Stimulated activated effector memory CD8-positive, alpha-beta T cell treated with anti-CD3 and anti-CD28 coated beads, Interleukin-12 subunit alpha, Interleukin-12 subunit beta, amount 100 ng/mL, for 72 hours (primary cell): ENCODE data around the gene OSBPL10.
A peak's percentile ranks its signal among the peaks of the same experiment; 100 is the strongest.
"Not testable (repeated sequence)": the region's sequence is repeated elsewhere in the genome, so short reads cannot be mapped to it uniquely, and the experiment has no call there.

Experiments used
- ATAC-seq: fragments of 150-1000 bp; cut with Tn5 transposase; 2 replicates; pipeline ENCODE4 v1.10.0; 2021
- DNase-seq, 2 donors: peaks; one replicate each; pipeline ENCODE4 v3.0.0; 2021 to 2022; ENCODE audit warnings: low spot score in 2 of 2
- H3K27ac Mint-ChIP-seq: one replicate; pipeline ENCODE4 v1.8.0; 2022; ENCODE audit warnings: mild to moderate bottlenecking, mixed read lengths
- H3K36me3 Mint-ChIP-seq: one replicate; pipeline ENCODE4 v1.8.0; 2022; ENCODE audit warnings: mild to moderate bottlenecking, mixed read lengths
- H3K4me1 Mint-ChIP-seq: one replicate; pipeline ENCODE4 v1.8.0; 2022; ENCODE audit warnings: mixed read lengths
- H3K4me3 Mint-ChIP-seq: one replicate; pipeline ENCODE4 v1.8.0; 2022; ENCODE audit warnings: mild to moderate bottlenecking, mixed read lengths
- H3K9me3 Mint-ChIP-seq: one replicate; pipeline ENCODE4 v1.8.0; 2022; ENCODE audit warnings: mixed read lengths

OSBPL10 gene

DNA sequence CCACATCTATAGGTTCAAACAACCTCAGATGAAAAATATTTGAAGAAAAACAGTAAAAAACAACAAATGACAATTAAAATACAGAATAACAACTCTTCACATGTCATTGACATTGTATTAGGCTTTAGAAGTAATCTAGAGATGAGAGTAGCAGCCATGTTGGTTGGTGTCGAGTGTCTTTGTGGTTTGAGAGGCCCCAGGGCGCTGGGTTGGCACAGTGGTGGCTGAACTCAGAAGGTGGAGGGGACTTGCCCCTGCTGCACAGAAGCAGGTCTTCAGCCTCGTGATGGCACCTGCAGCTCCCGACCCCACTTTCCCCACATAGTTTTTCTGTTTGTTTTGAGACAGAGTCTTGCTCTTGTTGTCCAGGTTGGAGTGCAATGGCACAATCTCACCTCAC is 187.2 kb downstream of the OSBPL10 start:
- no peak overlapping the region for H3K27ac Mint-ChIP-seq
- ATAC-seq, result no peak
- no peaks in the 10 kb centered on the region for H3K4me1 Mint-ChIP-seq
- no peak for DNase-seq
- H3K36me3 Mint-ChIP-seq, result no peaks in the 10 kb centered on the region
- no peak overlapping the region for H3K4me3 Mint-ChIP-seq
- H3K9me3 Mint-ChIP-seq, result no peaks in the 10 kb centered on the region

DNA sequence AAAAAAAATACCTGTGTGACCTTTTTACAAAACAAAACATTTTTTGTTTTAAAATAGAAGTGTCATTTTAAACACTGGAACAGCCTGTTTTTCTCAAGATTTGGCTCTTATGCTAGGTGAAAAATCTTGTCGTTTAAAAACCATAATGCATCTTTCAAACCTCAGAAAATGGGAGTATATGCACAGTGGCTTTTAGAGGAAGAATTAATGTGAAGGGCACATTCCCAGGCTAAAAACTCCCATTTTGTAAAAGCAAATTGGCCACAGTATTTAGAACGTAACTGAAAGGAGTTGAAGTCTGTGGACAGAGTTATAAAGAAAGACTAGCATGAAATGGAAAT is 190.0 kb downstream of the OSBPL10 start:
- ATAC-seq (no peak), DNase-seq (no peak)
- Mint-ChIP-seq H3K27ac (no peak overlapping the region), H3K4me1 (no peaks in the 10 kb centered on the region), H3K4me3 (no peak overlapping the region), H3K36me3 (no peaks in the 10 kb centered on the region), H3K9me3 (no peaks in the 10 kb centered on the region)

DNA sequence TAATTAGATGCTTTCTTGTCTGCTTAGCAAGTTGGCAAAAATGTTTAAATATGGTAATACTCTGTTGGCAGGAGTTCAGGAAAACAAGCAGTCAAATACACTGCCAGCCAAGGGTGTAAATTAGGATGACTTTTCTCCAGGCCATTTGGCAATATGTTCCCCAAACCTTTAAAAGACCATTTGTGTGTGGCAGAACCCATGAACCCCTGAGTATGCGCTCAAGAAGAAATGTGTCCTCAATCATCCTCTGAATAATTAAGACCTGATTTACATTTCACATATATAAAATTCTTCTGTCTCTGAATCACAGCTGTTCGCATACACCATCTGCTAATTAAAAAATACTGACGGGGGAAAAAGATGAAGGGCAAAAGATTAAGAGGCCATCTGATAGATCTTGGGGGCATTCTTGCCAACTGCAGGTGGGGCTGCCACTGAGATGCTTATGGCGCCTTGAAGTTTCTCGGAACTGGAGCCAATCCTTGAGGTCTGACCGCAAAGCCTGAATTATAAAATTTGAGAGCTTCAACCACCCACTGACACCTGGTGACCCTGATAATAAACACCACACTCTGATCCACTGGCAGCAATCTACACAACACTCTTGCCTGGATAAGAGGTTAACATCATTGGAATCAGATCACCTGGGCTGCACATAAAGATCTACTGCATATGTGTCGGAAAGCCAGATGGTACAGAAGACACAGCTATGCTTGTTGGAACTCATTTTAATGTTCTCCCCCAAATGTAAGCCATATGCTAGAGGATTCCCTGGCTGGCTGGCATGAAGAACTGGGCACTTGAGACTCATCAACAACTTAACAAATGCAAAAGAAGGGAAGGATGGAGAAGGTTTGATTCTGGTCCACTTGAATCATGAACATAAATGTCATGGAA is 190.6 kb downstream of the OSBPL10 start:
- DNase-seq, result no peak
- ATAC-seq, result no peak
- Mint-ChIP-seq H3K27ac (no peak overlapping the region), H3K4me1 (no peaks in the 10 kb centered on the region), H3K36me3 (no peaks in the 10 kb centered on the region), H3K4me3 (no peak overlapping the region), H3K9me3 (no peaks in the 10 kb centered on the region)

DNA sequence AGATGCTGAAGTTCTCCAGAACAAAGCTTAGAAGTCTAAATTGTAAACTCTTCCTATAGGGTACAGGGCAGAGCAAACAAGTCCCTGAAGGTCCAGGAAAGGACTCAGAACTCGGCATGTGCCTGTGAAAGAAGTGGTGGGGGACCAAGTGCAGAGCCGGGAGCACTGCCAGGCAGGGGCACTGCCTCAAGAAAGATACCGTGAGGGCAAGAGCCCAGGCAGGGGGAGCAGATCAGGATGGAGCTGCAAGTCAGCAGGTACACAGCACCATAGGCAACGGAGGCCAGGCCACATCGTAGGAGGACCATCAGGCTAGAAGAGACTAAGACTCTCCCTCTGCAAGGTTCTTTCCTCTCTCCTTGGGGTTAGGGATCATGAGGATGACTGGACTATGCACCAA is 191.6 kb downstream of the OSBPL10 start:
- Mint-ChIP-seq H3K27ac (no peak overlapping the region), H3K4me3 (no peak overlapping the region), H3K36me3 (no peaks in the 10 kb centered on the region), H3K4me1 (no peaks in the 10 kb centered on the region), H3K9me3 (no peaks in the 10 kb centered on the region)
- DNase-seq, result no peak
- no peak for ATAC-seq

DNA sequence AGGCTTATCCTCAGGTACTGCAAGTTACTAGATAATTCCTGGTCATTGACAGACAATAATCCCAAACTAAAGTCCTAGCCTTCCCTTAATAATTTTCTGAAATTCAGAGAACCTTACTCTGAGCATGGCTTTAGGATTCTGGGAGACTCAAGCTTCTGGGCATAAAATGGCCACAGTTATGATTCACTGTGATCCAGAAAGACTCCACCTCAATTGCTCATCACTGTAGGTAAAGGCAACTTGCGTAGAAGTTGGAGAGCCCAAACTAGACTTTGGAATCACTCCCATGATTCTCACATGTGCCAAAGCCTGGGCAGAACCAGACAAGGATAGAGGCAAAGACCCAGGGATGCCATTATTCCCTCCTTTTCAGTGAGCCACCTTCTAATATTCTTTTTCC is 195.3 kb downstream of the OSBPL10 start:
- ATAC-seq, result no peak
- no peak overlapping the region for H3K27ac Mint-ChIP-seq
- H3K4me3 Mint-ChIP-seq, result no peak overlapping the region
- no peaks in the 10 kb centered on the region for H3K36me3 Mint-ChIP-seq
- H3K4me1 Mint-ChIP-seq, result no peaks in the 10 kb centered on the region
- H3K9me3 Mint-ChIP-seq, result no peaks in the 10 kb centered on the region
- no peak for DNase-seq

DNA sequence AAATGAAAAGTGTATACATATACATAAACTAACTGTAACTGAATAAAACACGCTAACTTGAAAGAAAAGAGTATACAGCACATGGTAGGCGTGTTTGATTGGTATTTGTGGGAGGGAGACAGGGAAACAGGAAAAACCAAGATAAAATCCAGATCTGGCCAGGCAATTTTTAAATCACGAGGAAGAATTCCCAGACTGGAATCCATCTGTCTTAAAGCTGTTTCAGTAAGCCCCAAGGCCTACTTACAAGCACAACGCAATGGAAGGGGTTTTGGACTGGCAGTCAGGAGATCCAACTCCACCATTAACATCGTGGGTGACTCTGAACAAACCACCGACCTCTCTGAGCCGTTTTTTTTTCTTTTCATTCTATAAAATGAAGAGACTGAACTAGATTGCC is 195.8 kb downstream of the OSBPL10 start:
- H3K27ac Mint-ChIP-seq, result no peak overlapping the region
- H3K36me3 Mint-ChIP-seq, result no peaks in the 10 kb centered on the region
- no peak for DNase-seq
- no peak overlapping the region for H3K4me3 Mint-ChIP-seq
- no peaks in the 10 kb centered on the region for H3K4me1 Mint-ChIP-seq
- H3K9me3 Mint-ChIP-seq, result no peaks in the 10 kb centered on the region
- ATAC-seq, result no peak

DNA sequence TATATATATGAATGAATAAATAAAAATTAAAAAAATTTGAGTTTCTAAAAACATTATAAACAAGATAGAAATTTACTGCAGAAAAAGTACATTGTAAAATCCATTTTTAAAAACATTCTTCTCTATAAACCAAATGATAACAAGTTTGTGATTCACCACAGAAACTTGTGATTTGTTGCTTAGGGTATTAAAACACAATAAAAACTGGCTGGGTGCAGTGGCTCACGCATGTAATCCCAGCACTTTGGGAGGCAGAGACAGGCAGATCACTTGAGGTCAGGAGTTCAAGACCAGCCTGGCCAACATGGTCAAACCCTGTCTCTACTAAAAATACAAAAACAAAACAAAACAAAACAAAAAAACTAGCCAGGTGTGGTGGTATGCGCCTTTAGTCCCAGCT is 197.2 kb downstream of the OSBPL10 start:
- H3K36me3 Mint-ChIP-seq, ATAC-seq, H3K27ac Mint-ChIP-seq, DNase-seq, H3K9me3 Mint-ChIP-seq, H3K4me3 Mint-ChIP-seq, H3K4me1 Mint-ChIP-seq: not testable (repeated sequence)

DNA sequence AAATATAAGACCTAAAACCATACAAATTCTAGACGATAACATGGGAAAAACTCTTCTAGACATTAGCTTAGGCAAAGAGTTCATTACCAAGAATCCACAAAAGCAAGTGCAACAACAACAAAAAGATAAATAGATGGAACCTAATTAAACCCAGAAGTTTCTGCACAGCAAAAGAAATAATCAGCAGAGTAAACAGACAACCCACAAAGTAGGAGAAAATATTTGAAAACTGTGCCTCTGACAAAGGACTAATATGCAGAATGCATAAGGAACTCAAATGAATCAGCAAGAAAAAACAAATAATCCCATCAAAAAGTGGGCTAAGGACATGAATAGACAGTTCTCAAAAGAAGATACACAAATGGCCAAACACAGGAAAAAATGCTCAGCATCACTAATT is 198.8 kb downstream of the OSBPL10 start:
- H3K9me3 Mint-ChIP-seq, H3K4me1 Mint-ChIP-seq, H3K27ac Mint-ChIP-seq, ATAC-seq, H3K4me3 Mint-ChIP-seq, H3K36me3 Mint-ChIP-seq, DNase-seq: not testable (repeated sequence)

DNA sequence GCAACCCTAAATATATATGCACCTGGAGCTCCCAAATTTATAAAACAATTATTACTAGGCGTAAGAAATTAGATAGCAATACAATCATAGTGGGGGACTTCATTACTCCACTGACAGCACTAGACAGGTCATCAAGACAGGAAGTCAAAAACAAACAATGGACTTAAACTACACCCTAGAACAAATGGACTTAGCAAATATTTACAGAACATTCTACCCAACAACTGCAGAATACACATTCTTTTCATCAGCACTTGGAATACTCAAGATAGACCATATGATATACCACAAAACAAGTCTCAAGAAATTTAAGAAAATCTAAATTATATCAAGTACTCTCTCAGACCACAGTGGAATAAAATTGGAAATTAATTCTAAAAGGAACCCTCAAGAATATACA is 201.5 kb downstream of the OSBPL10 start:
- ATAC-seq (no peak), DNase-seq (no peak)
- Mint-ChIP-seq H3K27ac (no peak overlapping the region), H3K4me3 (no peak overlapping the region), H3K9me3 (no peaks in the 10 kb centered on the region), H3K4me1 (peaks cover 5% of the 10 kb centered on the region), H3K36me3 (no peaks in the 10 kb centered on the region)

DNA sequence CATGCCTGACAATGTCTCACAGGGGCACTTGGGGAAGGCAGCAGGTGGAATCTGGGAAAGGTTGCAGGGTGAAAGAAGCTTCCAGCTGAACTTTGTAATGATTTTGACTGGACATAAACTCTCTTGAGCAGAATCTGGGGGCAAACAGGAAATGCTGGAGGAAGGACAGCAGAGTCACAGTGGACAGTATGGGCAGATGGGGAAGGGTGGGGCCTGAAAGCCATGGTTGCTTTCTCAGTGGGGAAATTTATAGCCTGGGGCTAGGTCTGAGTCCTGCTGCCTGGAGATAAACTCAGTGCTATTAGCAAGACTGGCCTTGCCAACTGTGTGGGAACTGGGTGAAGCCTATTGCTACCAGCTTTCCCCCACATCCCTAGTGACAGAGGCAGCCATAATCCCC is 203.2 kb downstream of the OSBPL10 start:
- no peak overlapping the region for H3K4me3 Mint-ChIP-seq
- H3K36me3 Mint-ChIP-seq, result no peaks in the 10 kb centered on the region

DNA sequence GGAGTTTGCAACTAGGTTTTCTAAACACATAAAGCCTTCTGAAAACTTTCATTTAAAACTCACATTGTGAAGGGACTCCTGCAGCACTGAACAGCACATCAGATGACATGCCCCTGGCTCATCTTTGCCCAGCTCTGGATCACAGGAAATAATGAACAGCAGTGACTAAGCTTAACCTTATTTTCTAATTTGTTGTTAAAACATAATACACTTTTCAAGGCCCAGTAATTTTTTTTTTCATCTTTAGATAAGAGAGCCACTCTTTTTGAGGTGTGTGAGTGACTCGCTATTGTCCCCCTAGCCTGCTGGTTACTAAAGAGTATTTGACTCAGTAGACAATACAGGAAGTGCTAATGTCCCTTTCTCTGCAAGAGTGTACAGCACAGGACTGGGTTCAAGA is 204.0 kb downstream of the OSBPL10 start:
- Mint-ChIP-seq H3K9me3 (no peaks in the 10 kb centered on the region), H3K36me3 (no peaks in the 10 kb centered on the region), H3K27ac (no peak overlapping the region), H3K4me3 (no peak overlapping the region), H3K4me1 (peaks cover 11% of the 10 kb centered on the region)
- DNase-seq (no peak), ATAC-seq (peak; percentile 68)

More for the DNA sequence above, 203.2 kb downstream of the OSBPL10 start:
- no peak overlapping the region for H3K27ac Mint-ChIP-seq
- DNase-seq, result no peak
- no peak for ATAC-seq
- peaks cover 5% of the 10 kb centered on the region for H3K4me1 Mint-ChIP-seq
- no peaks in the 10 kb centered on the region for H3K9me3 Mint-ChIP-seq

DNA sequence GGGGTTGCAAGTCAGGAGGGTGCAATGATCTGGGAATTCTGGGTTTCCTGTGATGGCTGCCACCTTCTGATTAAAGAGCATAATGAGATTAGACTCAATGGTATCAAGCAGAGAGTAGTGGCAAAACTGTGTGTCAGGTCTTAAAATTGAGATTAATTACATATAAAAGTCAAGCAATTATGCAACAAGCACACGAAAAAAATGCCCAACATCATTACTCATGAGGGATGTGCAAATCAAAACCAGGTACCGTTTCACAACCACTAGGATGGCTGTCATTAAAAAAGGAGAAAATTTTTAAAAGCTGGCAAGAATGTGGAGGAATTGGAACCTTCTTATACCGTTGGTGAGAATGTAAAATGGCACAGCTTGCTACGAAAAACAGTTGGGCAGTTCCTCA is 205.0 kb downstream of the OSBPL10 start:
- H3K36me3 Mint-ChIP-seq, result no peaks in the 10 kb centered on the region
- no peak for ATAC-seq
- no peak overlapping the region for H3K4me3 Mint-ChIP-seq
- DNase-seq, result no peak
- H3K4me1 Mint-ChIP-seq, result peaks cover 17% of the 10 kb centered on the region
- H3K9me3 Mint-ChIP-seq, result no peaks in the 10 kb centered on the region
- H3K27ac Mint-ChIP-seq, result no peak overlapping the region

DNA sequence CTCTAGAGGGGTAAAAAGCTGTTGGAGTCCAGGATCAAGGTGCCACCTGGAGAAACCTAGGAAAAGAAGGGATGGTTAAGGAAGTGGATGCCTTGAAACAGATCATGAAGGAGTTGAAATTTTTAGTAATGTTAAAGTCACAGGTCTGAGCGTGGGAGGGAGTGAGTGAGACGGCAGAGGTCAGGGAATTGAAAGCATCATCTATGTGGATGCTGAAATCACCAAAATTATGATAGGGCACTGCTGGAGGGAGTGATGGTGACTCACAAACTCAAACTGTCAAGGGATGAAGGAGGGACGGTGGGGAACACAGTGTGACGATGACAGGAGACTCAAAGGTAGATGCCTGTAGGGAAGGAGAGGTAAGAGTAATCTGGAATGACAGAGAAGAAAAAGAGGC is 205.7 kb downstream of the OSBPL10 start:
- no peak overlapping the region for H3K27ac Mint-ChIP-seq
- H3K36me3 Mint-ChIP-seq, result no peaks in the 10 kb centered on the region
- H3K4me1 Mint-ChIP-seq, result peaks cover 17% of the 10 kb centered on the region
- H3K4me3 Mint-ChIP-seq, result no peak overlapping the region
- ATAC-seq, result no peak
- DNase-seq, result no peak
- H3K9me3 Mint-ChIP-seq, result no peaks in the 10 kb centered on the region

DNA sequence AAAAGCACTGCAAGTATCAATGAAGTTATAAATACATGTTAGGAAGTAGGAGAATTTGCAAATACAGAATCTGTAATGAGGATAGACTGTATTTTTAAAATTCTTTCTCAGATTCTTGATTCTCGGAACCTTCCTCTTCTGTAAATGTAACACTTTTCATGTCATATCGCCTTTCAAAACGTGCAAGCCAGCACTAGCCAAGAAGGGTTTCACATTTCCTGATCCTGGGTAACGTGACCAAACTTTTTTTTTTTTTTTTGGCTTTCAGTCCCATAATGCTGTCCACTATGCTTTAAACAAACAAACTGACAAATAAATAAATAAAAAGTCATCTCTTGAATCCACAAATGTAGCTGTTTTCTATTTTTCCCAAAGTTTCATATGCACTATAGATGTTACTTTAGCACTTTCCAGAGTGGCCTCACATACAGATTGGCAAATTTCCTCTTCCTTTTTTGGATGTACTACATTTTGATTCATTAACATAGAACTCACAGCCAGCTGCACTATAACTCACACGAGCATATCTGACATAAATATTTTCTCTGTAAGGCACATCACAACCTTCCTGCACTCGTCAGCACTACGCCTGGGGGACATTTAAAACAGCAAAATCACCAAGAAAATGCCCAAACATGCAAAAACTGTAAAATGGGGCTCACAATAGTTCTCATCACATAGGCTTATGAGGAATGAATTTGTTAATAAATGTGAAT is 208.1 kb downstream of the OSBPL10 start:
- H3K4me1 Mint-ChIP-seq, result peaks cover 22% of the 10 kb centered on the region
- no peak for ATAC-seq
- H3K4me3 Mint-ChIP-seq, result no peak overlapping the region
- H3K9me3 Mint-ChIP-seq, result no peaks in the 10 kb centered on the region
- no peaks in the 10 kb centered on the region for H3K36me3 Mint-ChIP-seq
- no peak for DNase-seq
- H3K27ac Mint-ChIP-seq, result no peak overlapping the region

DNA sequence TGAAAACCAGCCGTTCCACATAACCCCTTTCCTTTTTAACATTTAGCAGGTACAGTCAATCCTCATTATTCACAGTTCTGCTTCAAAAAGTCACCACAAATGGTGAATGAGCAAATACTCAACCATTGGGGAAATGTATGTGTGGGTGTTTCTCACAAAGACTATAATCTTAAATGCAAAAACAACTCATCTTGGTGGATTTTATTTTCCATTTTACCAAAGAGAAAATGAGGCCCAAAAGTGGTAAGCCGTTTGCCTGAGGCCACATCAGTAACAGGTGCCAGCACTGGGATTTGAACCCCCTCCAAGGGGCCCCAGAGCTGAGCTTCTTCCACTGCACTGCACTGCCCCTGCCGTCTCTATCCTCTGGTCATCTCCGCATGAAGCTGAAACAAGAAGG is 208.8 kb downstream of the OSBPL10 start:
- Mint-ChIP-seq H3K36me3 (no peaks in the 10 kb centered on the region), H3K4me1 (peaks cover 28% of the 10 kb centered on the region), H3K27ac (no peak overlapping the region), H3K4me3 (no peak overlapping the region), H3K9me3 (no peaks in the 10 kb centered on the region)
- DNase-seq (no peak), ATAC-seq (peak; percentile 83)

DNA sequence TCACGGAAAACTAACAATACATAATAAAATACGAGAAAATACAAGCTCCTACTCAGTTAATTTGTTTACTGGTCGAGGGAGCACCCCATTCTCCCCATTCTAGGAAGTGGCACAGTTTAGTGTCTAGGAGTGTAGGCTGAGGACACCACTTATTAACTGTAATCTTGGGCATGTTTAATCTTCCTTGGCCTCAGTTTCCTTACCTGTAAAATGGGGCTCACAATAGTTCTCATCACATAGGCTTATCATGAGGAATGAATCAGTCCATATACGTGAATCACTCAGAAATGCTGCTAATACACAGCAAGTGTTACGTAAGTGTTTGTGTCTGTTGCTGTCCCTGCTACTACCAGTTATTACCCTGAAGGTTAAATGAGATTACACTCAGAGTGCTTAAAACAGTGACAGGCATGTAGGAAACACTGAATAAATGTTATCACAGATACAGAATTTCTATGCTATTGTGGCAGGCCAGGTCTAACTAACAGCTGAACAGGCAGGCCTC is 210.2 kb downstream of the OSBPL10 start:
- Mint-ChIP-seq H3K36me3 (no peaks in the 10 kb centered on the region), H3K4me1 (peaks cover 33% of the 10 kb centered on the region), H3K9me3 (no peaks in the 10 kb centered on the region), H3K27ac (no peak overlapping the region), H3K4me3 (no peak overlapping the region)
- DNase-seq (no peak), ATAC-seq (no peak)
